ENCODE measurements around the gene ADCY10.
"Not testable (repeated sequence)": the region's sequence is repeated elsewhere in the genome, so short reads cannot be mapped to it uniquely, and the experiment has no call there.

The ADCY10 gene

GRCh38 chr1:167924543-167925231 is 10.8 kb upstream of the ADCY10 start:
- DNase-seq, result no peak

- no peak for DNase-seq
Observed at GRCh38 chr1:167924102-167924501, 10.2 kb upstream of the ADCY10 start.

GRCh38 chr1:167923324-167924056 is 9.6 kb upstream of the ADCY10 start:
- no peak for DNase-seq

GRCh38 chr1:167922611-167923074 is 8.7 kb upstream of the ADCY10 start:
- peak in 1 of 4 experiments; percentile 8 for DNase-seq

- DNase-seq, result peak in 3 of 4 experiments; percentile 17 to 57 (median 53)
Observed at GRCh38 chr1:167922023-167922422, 8.1 kb upstream of the ADCY10 start.

- DNase-seq, result no peak
Observed at GRCh38 chr1:167916766-167917511, 3.0 kb upstream of the ADCY10 start.

GRCh38 chr1:167915569-167915968 is 1.6 kb upstream of the ADCY10 start:
- no peak for DNase-seq

- DNase-seq, result no peak
Observed at GRCh38 chr1:167912294-167912693, 1.6 kb downstream of the ADCY10 start.

- peak in 3 of 4 experiments; percentile 27 to 58 (median 44) for DNase-seq
Observed at GRCh38 chr1:167911413-167911812, 2.5 kb downstream of the ADCY10 start.

- DNase-seq, result no peak
Observed at GRCh38 chr1:167910530-167910929, 3.4 kb downstream of the ADCY10 start.

GRCh38 chr1:167909691-167910180 is 4.2 kb downstream of the ADCY10 start:
- peak in 3 of 4 experiments; percentile 32 to 38 (median 33) for DNase-seq

- DNase-seq, result peak in 2 of 4 experiments; percentile 33 to 40
Observed at GRCh38 chr1:167905671-167906070, 8.3 kb downstream of the ADCY10 start.

GRCh38 chr1:167905182-167905581 is 8.8 kb downstream of the ADCY10 start:
- peak; percentile 51 to 73 (median 70) for DNase-seq

GRCh38 chr1:167904652-167905130 is 9.2 kb downstream of the ADCY10 start:
- peak in 2 of 4 experiments; percentile 22 to 34 for DNase-seq

GRCh38 chr1:167900907-167901306 is 13.0 kb downstream of the ADCY10 start:
- DNase-seq, result no peak

GRCh38 chr1:167899253-167899681 is 14.7 kb downstream of the ADCY10 start:
- no peak for DNase-seq

GRCh38 chr1:167898578-167899222 is 15.2 kb downstream of the ADCY10 start:
- no peak for DNase-seq

GRCh38 chr1:167893798-167894197 is 20.1 kb downstream of the ADCY10 start:
- DNase-seq, result peak; percentile 43 to 71 (median 58)

- no peak for DNase-seq
Observed at GRCh38 chr1:167890400-167890799, 23.5 kb downstream of the ADCY10 start.

GRCh38 chr1:167887187-167887586 is 26.7 kb downstream of the ADCY10 start:
- DNase-seq, result not testable (repeated sequence)

GRCh38 chr1:167882376-167882775 is 31.6 kb downstream of the ADCY10 start:
- no peak for DNase-seq

- no peak for DNase-seq
Observed at GRCh38 chr1:167881786-167882185, 32.1 kb downstream of the ADCY10 start.
